Neural cell (in vitro differentiated cells): ENCODE measurements around the gene MYBL2. TPM values are rescaled to one million over a fixed set of nuclear protein-coding genes. Genes with fewer than 3 reads are reported as not detected.

Experiments
- H2AFZ ChIP-seq: fragments of 200-600, 300-800 bp; sonication (generic), shearing (Covaris generic); 2 replicates; pipeline ENCODE4 v1.6.0; 2014; ENCODE audit warnings: low read depth, mild to moderate bottlenecking, antibody characterized with exemption, low read length, moderate library complexity
- H3F3A ChIP-seq: fragments of 200-600 bp; shearing (Covaris generic); 2 replicates; pipeline ENCODE4 v1.6.1; 2016; ENCODE audit warnings: mild to moderate bottlenecking, moderate library complexity, mixed read lengths, antibody characterized with exemption, low read length; ENCODE audit not compliant: insufficient read depth, poor library complexity, severe bottlenecking
- H3K27ac ChIP-seq: fragments of 200-600, 300-800 bp; sonication (generic), shearing (Covaris generic); 2 replicates; pipeline ENCODE4 v1.5.1; 2014; ENCODE audit warnings: mild to moderate bottlenecking, low read length, moderate library complexity
- H3K27me3 ChIP-seq: fragments of 300-800, 200-600 bp; sonication (generic), shearing (Covaris generic); 2 replicates; pipeline ENCODE4 v1.6.0; 2014; ENCODE audit warnings: mild to moderate bottlenecking, low read depth, low read length, moderate library complexity; ENCODE audit not compliant: insufficient read depth
- H3K36me3 ChIP-seq: fragments of 300-800, 200-600 bp; sonication (generic), shearing (Covaris generic); 2 replicates; pipeline ENCODE4 v1.5.1; 2014; ENCODE audit warnings: mild to moderate bottlenecking, antibody characterized with exemption, low read length, moderate library complexity; ENCODE audit not compliant: insufficient read depth
- H3K4me2 ChIP-seq: fragments of 300-800, 200-600 bp; sonication (generic), shearing (Covaris generic); 2 replicates; pipeline ENCODE4 v1.6.0; 2014; ENCODE audit warnings: mild to moderate bottlenecking, low read length
- H3K4me3 ChIP-seq: fragments of 300-800, 200-600 bp; sonication (generic), shearing (Covaris generic); 2 replicates; pipeline ENCODE4 v1.5.1; 2014; ENCODE audit warnings: mild to moderate bottlenecking, low read length, moderate library complexity
- H3K79me2 ChIP-seq: fragments of 200-600 bp; shearing (Covaris generic); replicated peaks from 2 replicates; pipeline ENCODE4 v1.6.0; 2014; ENCODE audit warnings: mild to moderate bottlenecking, low read length, moderate library complexity; ENCODE audit not compliant: insufficient read depth
- H3K9ac ChIP-seq: fragments of 300-800, 200-600 bp; sonication (generic), shearing (Covaris generic); 2 replicates; pipeline ENCODE4 v1.6.1; 2016; ENCODE audit warnings: mild to moderate bottlenecking, low read length, mixed read lengths
- H3K9me2 ChIP-seq: fragments of 200-600 bp; shearing (Covaris generic); 2 replicates; pipeline ENCODE4 v1.6.1; 2016; ENCODE audit warnings: mild to moderate bottlenecking, low read length, mixed read lengths; ENCODE audit not compliant: insufficient read depth
- H3K9me3 ChIP-seq: fragments of 200-600, 300-800 bp; sonication (generic), shearing (Covaris generic); 2 replicates; pipeline ENCODE4 v1.6.1; 2016; ENCODE audit warnings: mild to moderate bottlenecking, mixed run types, low read length, moderate library complexity, mixed read lengths
- H4K20me1 ChIP-seq: fragments of 200-600 bp; shearing (Covaris generic); 2 replicates; pipeline ENCODE4 v1.6.1; 2016; ENCODE audit warnings: mild to moderate bottlenecking, mixed run types; ENCODE audit not compliant: insufficient read depth
- EP300 ChIP-seq: fragments of 450-650 bp; conservative IDR thresholded peaks from 2 replicates; pipeline ENCODE4 v1.6.1; 2014; ENCODE audit warnings: antibody characterized with exemption, mild to moderate bottlenecking, moderate library complexity; ENCODE audit not compliant: poor library complexity, severe bottlenecking
- EZH2 ChIP-seq: fragments of 200-600, 300-800 bp; shearing (Covaris generic), sonication (generic); IDR thresholded peaks from 2 replicates; pipeline ENCODE4 v1.6.1; 2014; ENCODE audit warnings: antibody characterized with exemption, low read length, borderline replicate concordance, mild to moderate bottlenecking; ENCODE audit not compliant: insufficient read depth, poor library complexity, severe bottlenecking
- MXI1 ChIP-seq: fragments of 450-650 bp; conservative IDR thresholded peaks from 2 replicates; pipeline ENCODE4 v1.6.1; 2014; ENCODE audit warnings: antibody characterized with exemption, mild to moderate bottlenecking; ENCODE audit not compliant: poor library complexity, severe bottlenecking
- POLR2AphosphoS5 ChIP-seq: IDR thresholded peaks from 2 replicates; pipeline ENCODE4 v1.6.1; 2012
- RAD21 ChIP-seq: fragments of 450-650 bp; conservative IDR thresholded peaks from 2 replicates; pipeline ENCODE4 v1.6.1; 2014; ENCODE audit warnings: antibody characterized with exemption, mild to moderate bottlenecking, moderate library complexity
- SMC3 ChIP-seq: fragments of 450-650 bp; conservative IDR thresholded peaks from 2 replicates; pipeline ENCODE4 v1.6.1; 2014; ENCODE audit warnings: antibody characterized with exemption, mild to moderate bottlenecking, moderate library complexity; ENCODE audit not compliant: poor library complexity
- TAF1 ChIP-seq: IDR thresholded peaks from 2 replicates; pipeline ENCODE4 v1.6.1; 2012; ENCODE audit warnings: low read depth
- polyA plus RNA-seq: library from polyadenylated mRNA; depleted of rRNA; stranded (reverse); fragments of >200 nt; gene quantifications from 2 replicates; pipeline ENCODE4 v1.2.3, GENCODE V29; 2014
- TF ChIP-seq, protein P1 (sequence below): fragments of 450-650 bp; IDR thresholded peaks from 2 replicates; pipeline ENCODE4 v1.5.1; 2014; ENCODE audit warnings: antibody characterized with exemption, mild to moderate bottlenecking, moderate library complexity; ENCODE audit not compliant: poor library complexity, severe bottlenecking
- TF ChIP-seq, protein P2 (sequence below): IDR thresholded peaks from 2 replicates; pipeline ENCODE4 v1.6.1; 2012; ENCODE audit warnings: borderline replicate concordance

Gene MYBL2
- polyA plus RNA-seq, 1 donor from 2014 or later: not detected

DNA sequence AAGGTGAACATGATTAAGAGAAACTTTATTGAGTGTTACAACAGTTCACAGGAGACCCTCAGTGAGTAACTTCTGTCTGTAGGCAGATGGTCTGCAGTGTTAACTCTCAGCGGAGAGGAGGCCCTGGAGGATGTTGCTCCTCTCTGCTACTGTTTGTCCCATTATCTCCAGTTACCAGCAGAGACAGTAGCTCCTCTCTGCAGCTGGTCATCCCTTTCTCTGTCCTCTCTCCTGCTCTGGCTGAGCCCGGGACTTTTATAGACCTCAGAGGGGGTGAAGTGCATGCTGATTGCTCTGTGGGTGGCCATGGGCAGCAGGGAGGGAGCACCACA is 54.1 kb downstream of the MYBL2 start:
- Histone ChIP-seq H3K4me2 (no peak overlapping the region), H3K9ac (no peak overlapping the region), H3K36me3 (no peaks in the 10 kb centered on the region), H2AFZ (no peak overlapping the region), H3K4me3 (no peak overlapping the region), H3K9me3 (no peaks in the 10 kb centered on the region), H3K9me2 (no peaks in the 10 kb centered on the region), H4K20me1 (no peaks in the 10 kb centered on the region), H3K27ac (no peak overlapping the region), H3F3A (no peaks in the 10 kb centered on the region), H3K79me2 (no peaks in the 10 kb centered on the region), H3K27me3 (no peaks in the 10 kb centered on the region)
- TF ChIP-seq SMC3 (no peak), EP300 (no peak), TAF1 (no peak), MXI1 (no peak), POLR2AphosphoS5 (no peak), RAD21 (no peak), EZH2 (no peak)
- TF ChIP-seq, protein P1, sequence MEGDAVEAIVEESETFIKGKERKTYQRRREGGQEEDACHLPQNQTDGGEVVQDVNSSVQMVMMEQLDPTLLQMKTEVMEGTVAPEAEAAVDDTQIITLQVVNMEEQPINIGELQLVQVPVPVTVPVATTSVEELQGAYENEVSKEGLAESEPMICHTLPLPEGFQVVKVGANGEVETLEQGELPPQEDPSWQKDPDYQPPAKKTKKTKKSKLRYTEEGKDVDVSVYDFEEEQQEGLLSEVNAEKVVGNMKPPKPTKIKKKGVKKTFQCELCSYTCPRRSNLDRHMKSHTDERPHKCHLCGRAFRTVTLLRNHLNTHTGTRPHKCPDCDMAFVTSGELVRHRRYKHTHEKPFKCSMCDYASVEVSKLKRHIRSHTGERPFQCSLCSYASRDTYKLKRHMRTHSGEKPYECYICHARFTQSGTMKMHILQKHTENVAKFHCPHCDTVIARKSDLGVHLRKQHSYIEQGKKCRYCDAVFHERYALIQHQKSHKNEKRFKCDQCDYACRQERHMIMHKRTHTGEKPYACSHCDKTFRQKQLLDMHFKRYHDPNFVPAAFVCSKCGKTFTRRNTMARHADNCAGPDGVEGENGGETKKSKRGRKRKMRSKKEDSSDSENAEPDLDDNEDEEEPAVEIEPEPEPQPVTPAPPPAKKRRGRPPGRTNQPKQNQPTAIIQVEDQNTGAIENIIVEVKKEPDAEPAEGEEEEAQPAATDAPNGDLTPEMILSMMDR: no peak
- TF ChIP-seq, protein P2, sequence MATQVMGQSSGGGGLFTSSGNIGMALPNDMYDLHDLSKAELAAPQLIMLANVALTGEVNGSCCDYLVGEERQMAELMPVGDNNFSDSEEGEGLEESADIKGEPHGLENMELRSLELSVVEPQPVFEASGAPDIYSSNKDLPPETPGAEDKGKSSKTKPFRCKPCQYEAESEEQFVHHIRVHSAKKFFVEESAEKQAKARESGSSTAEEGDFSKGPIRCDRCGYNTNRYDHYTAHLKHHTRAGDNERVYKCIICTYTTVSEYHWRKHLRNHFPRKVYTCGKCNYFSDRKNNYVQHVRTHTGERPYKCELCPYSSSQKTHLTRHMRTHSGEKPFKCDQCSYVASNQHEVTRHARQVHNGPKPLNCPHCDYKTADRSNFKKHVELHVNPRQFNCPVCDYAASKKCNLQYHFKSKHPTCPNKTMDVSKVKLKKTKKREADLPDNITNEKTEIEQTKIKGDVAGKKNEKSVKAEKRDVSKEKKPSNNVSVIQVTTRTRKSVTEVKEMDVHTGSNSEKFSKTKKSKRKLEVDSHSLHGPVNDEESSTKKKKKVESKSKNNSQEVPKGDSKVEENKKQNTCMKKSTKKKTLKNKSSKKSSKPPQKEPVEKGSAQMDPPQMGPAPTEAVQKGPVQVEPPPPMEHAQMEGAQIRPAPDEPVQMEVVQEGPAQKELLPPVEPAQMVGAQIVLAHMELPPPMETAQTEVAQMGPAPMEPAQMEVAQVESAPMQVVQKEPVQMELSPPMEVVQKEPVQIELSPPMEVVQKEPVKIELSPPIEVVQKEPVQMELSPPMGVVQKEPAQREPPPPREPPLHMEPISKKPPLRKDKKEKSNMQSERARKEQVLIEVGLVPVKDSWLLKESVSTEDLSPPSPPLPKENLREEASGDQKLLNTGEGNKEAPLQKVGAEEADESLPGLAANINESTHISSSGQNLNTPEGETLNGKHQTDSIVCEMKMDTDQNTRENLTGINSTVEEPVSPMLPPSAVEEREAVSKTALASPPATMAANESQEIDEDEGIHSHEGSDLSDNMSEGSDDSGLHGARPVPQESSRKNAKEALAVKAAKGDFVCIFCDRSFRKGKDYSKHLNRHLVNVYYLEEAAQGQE: no peak

DNA sequence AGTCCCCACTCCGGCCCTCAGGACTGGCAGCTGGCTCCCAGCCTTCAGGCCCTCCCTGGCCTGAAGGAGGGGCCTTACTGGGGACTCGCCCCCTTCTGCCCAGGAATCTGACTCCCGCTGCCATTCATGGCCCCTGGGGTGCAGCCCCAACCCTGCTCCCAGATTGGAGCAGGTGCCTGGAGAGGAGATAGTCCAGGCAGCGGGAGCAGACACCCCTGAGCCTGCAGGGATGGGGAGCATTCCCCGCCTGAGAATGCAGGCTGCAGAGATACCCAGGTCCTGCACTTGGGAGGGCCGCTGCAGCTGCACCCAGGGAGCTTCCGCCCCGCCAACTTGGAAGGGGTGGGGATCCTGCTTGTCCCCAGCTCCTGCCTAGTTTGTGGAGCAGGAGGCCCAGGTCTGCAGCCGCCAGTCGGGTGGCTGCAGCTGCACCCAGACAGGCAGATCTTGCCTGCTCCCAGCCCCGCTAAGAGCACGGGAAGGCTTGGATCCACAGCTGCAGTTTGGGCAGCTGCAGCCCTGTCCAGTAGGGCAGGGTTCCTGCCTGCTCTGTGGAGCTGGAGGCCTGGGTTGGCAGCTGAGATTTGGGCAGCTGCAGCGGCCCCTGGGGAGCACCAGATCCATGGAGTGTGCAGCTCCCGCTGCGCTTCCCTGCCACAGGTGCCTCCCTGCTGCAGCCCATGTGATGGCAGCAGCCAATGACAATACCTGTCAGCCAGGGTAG is 54.7 kb downstream of the MYBL2 start:
- Histone ChIP-seq H3K9ac (no peak overlapping the region), H4K20me1 (no peaks in the 10 kb centered on the region), H3K4me3 (no peak overlapping the region), H3K27ac (no peak overlapping the region), H3F3A (no peaks in the 10 kb centered on the region), H3K9me2 (no peaks in the 10 kb centered on the region), H3K27me3 (no peaks in the 10 kb centered on the region), H3K36me3 (no peaks in the 10 kb centered on the region), H3K9me3 (no peaks in the 10 kb centered on the region), H3K4me2 (no peak overlapping the region), H2AFZ (no peak overlapping the region), H3K79me2 (no peaks in the 10 kb centered on the region)
- TF ChIP-seq, protein P2: no peak
- TF ChIP-seq EP300 (no peak), SMC3 (no peak)
- TF ChIP-seq, protein P1: no peak
